Stimulated activated naive CD8-positive, alpha-beta T cell treated with anti-CD3 and anti-CD28 coated beads, Interleukin-15, amount 100 ng/mL, for 72 hours (primary cell): ENCODE measurements around the gene SHISA4.
"Not testable (repeated sequence)": the region's sequence is repeated elsewhere in the genome, so short reads cannot be mapped to it uniquely, and the experiment has no call there.

ENCODE experiments used
- ATAC-seq: fragments of 150-1000 bp; cut with Tn5 transposase; 2 replicates; pipeline ENCODE4 v1.10.0; 2021; ENCODE audit warnings: mild to moderate bottlenecking, moderate library complexity
- DNase-seq, 2 donors: peaks; one replicate each; pipeline ENCODE4 v3.0.0; 2021 to 2022
- H3K27ac Mint-ChIP-seq, 2 donors: one replicate each; pipeline ENCODE4 v1.8.0; 2022; ENCODE audit warnings: mild to moderate bottlenecking in 2 of 2, mixed read lengths in 2 of 2, moderate library complexity in 2 of 2
- H3K27me3 Mint-ChIP-seq: one replicate; pipeline ENCODE4 v1.8.0; 2022; ENCODE audit warnings: mixed read lengths
- H3K4me1 Mint-ChIP-seq: one replicate; pipeline ENCODE4 v1.8.0; 2022; ENCODE audit warnings: mild to moderate bottlenecking, mixed read lengths
- H3K4me3 Mint-ChIP-seq, 2 donors: one replicate each; pipeline ENCODE4 v1.8.0; 2022; ENCODE audit warnings: mild to moderate bottlenecking in 2 of 2, mixed read lengths in 2 of 2, moderate library complexity in 1 of 2
- H3K9me3 Mint-ChIP-seq, 2 donors: one replicate each; pipeline ENCODE4 v1.8.0; 2022; ENCODE audit warnings: mixed read lengths in 2 of 2

SHISA4 gene

GRCh38 chr1:201890223-201890622 is 1.5 kb downstream of the SHISA4 start:
- H3K4me3 Mint-ChIP-seq: no peak overlapping the region
- no peak overlapping the region for H3K27ac Mint-ChIP-seq
- H3K27me3 Mint-ChIP-seq: peaks cover 85% of the 10 kb centered on the region
- no peaks in the 10 kb centered on the region for H3K9me3 Mint-ChIP-seq
- DNase-seq: no peak
- H3K4me1 Mint-ChIP-seq: peaks cover 12% of the 10 kb centered on the region
- no peak for ATAC-seq

GRCh38 chr1:201890806-201891450 is 2.2 kb downstream of the SHISA4 start:
- DNase-seq (no peak), ATAC-seq (no peak)
- peaks cover 16% of the 10 kb centered on the region for H3K4me1 Mint-ChIP-seq
- H3K27ac Mint-ChIP-seq: no peak overlapping the region
- peaks cover 81% of the 10 kb centered on the region for H3K27me3 Mint-ChIP-seq
- no peak overlapping the region for H3K4me3 Mint-ChIP-seq
- H3K9me3 Mint-ChIP-seq: no peaks in the 10 kb centered on the region

GRCh38 chr1:201891451-201892045 is 2.9 kb downstream of the SHISA4 start:
- no peaks in the 10 kb centered on the region for H3K9me3 Mint-ChIP-seq
- peaks cover 22% of the 10 kb centered on the region for H3K4me1 Mint-ChIP-seq
- H3K27ac Mint-ChIP-seq: no peak overlapping the region
- H3K4me3 Mint-ChIP-seq: no peak overlapping the region
- no peak for DNase-seq
- ATAC-seq: no peak
- peaks cover 78% of the 10 kb centered on the region for H3K27me3 Mint-ChIP-seq

GRCh38 chr1:201892211-201892610 is 3.5 kb downstream of the SHISA4 start:
- no peak for DNase-seq
- Mint-ChIP-seq H3K27ac (no peak overlapping the region), H3K4me3 (no peak overlapping the region), H3K4me1 (peaks cover 23% of the 10 kb centered on the region), H3K27me3 (peaks cover 71% of the 10 kb centered on the region), H3K9me3 (no peaks in the 10 kb centered on the region)
- ATAC-seq: no peak

GRCh38 chr1:201893431-201893830 is 4.7 kb downstream of the SHISA4 start:
- ATAC-seq (no peak), DNase-seq (no peak)
- peak overlapping the region in 1 of 2 donors; percentile 51 for H3K27ac Mint-ChIP-seq
- peaks cover 59% of the 10 kb centered on the region for H3K27me3 Mint-ChIP-seq
- H3K4me3 Mint-ChIP-seq: no peak overlapping the region
- H3K4me1 Mint-ChIP-seq: peaks cover 18% of the 10 kb centered on the region
- no peaks in the 10 kb centered on the region for H3K9me3 Mint-ChIP-seq

- Mint-ChIP-seq H3K27me3 (peaks cover 50% of the 10 kb centered on the region), H3K4me3 (no peak overlapping the region), H3K27ac (no peak overlapping the region), H3K9me3 (no peaks in the 10 kb centered on the region), H3K4me1 (peaks cover 14% of the 10 kb centered on the region)
- no peak for ATAC-seq
- no peak for DNase-seq
These were observed 5.8 kb downstream of the SHISA4 start for GRCh38 chr1:201894343-201895119.

GRCh38 chr1:201895120-201895665 is 6.5 kb downstream of the SHISA4 start:
- H3K27ac Mint-ChIP-seq: no peak overlapping the region
- peaks cover 11% of the 10 kb centered on the region for H3K4me1 Mint-ChIP-seq
- peaks cover 50% of the 10 kb centered on the region for H3K27me3 Mint-ChIP-seq
- DNase-seq (no peak), ATAC-seq (no peak)
- H3K9me3 Mint-ChIP-seq: no peaks in the 10 kb centered on the region
- H3K4me3 Mint-ChIP-seq: no peak overlapping the region

GRCh38 chr1:201895913-201896807 is 7.5 kb downstream of the SHISA4 start:
- Mint-ChIP-seq H3K27me3 (peaks cover 46% of the 10 kb centered on the region), H3K4me3 (peak overlapping the region; percentile 60 to 76), H3K27ac (peak overlapping the region; percentile 63 to 85), H3K9me3 (no peaks in the 10 kb centered on the region), H3K4me1 (peaks cover 11% of the 10 kb centered on the region)
- DNase-seq: peak; percentile 79 to 87
- peak; percentile 88 for ATAC-seq

GRCh38 chr1:201896951-201897391 is 8.3 kb downstream of the SHISA4 start:
- ATAC-seq: no peak
- Mint-ChIP-seq H3K27ac (no peak overlapping the region), H3K4me3 (no peak overlapping the region), H3K27me3 (peaks cover 38% of the 10 kb centered on the region), H3K9me3 (no peaks in the 10 kb centered on the region), H3K4me1 (peaks cover 11% of the 10 kb centered on the region)
- DNase-seq: no peak

- H3K27me3 Mint-ChIP-seq: peaks cover 27% of the 10 kb centered on the region
- peaks cover 11% of the 10 kb centered on the region for H3K4me1 Mint-ChIP-seq
- no peak overlapping the region for H3K4me3 Mint-ChIP-seq
- no peak overlapping the region for H3K27ac Mint-ChIP-seq
- H3K9me3 Mint-ChIP-seq: no peaks in the 10 kb centered on the region
- no peak for DNase-seq
- ATAC-seq: no peak
These were observed 9.7 kb downstream of the SHISA4 start for GRCh38 chr1:201898240-201898894.

GRCh38 chr1:201898992-201899391 is 10.3 kb downstream of the SHISA4 start:
- Mint-ChIP-seq H3K27me3 (peaks cover 20% of the 10 kb centered on the region), H3K4me3 (no peak overlapping the region), H3K4me1 (peaks cover 11% of the 10 kb centered on the region), H3K9me3 (no peaks in the 10 kb centered on the region), H3K27ac (no peak overlapping the region)
- ATAC-seq (no peak), DNase-seq (no peak)

- DNase-seq (no peak), ATAC-seq (no peak)
- Mint-ChIP-seq H3K4me1 (peaks cover 11% of the 10 kb centered on the region), H3K9me3 (no peaks in the 10 kb centered on the region), H3K27me3 (peaks cover 13% of the 10 kb centered on the region), H3K27ac (peak overlapping the region in 1 of 2 donors; percentile 13), H3K4me3 (no peak overlapping the region)
These were observed 11.2 kb downstream of the SHISA4 start for GRCh38 chr1:201899683-201900429.

- Mint-ChIP-seq H3K27ac (peak overlapping the region; percentile 7 to 13), H3K27me3 (peaks cover 13% of the 10 kb centered on the region), H3K4me1 (peaks cover 14% of the 10 kb centered on the region), H3K9me3 (no peaks in the 10 kb centered on the region), H3K4me3 (no peak overlapping the region)
- DNase-seq: no peak
- ATAC-seq: no peak
These were observed 11.8 kb downstream of the SHISA4 start for GRCh38 chr1:201900476-201900875.

GRCh38 chr1:201901036-201901435 is 12.3 kb downstream of the SHISA4 start:
- H3K27ac Mint-ChIP-seq: peak overlapping the region in 1 of 2 donors; percentile 60
- H3K4me3 Mint-ChIP-seq, H3K9me3 Mint-ChIP-seq, ATAC-seq, DNase-seq: not testable (repeated sequence)
- peaks cover 14% of the 10 kb centered on the region for H3K4me1 Mint-ChIP-seq
- peaks cover 13% of the 10 kb centered on the region for H3K27me3 Mint-ChIP-seq
